Epithelial cell of esophagus (primary cell): ENCODE results near the gene IFITM5.

Source experiments
- DNase-seq: peaks from one replicate; pipeline ENCODE4 v3.0.0; 2010; ENCODE audit warnings: low read depth
- H3K4me3 ChIP-seq: 2 replicates; pipeline ENCODE4 v1.5.1; 2011; ENCODE audit warnings: mild to moderate bottlenecking, low read length, control low read depth
- TF ChIP-seq, protein P1 (sequence below): IDR thresholded peaks from 2 replicates; pipeline ENCODE4 v1.5.1; 2011; ENCODE audit warnings: low read depth, mild to moderate bottlenecking, low read length, control low read depth, inconsistent platforms; ENCODE audit not compliant: insufficient read depth; ENCODE audit errors: missing control alignments

Gene IFITM5

GRCh38 chr11:304915-305843 lies 5.9 kb upstream of the IFITM5 start:
- no peak overlapping the region for H3K4me3 ChIP-seq
- TF ChIP-seq, protein P1, sequence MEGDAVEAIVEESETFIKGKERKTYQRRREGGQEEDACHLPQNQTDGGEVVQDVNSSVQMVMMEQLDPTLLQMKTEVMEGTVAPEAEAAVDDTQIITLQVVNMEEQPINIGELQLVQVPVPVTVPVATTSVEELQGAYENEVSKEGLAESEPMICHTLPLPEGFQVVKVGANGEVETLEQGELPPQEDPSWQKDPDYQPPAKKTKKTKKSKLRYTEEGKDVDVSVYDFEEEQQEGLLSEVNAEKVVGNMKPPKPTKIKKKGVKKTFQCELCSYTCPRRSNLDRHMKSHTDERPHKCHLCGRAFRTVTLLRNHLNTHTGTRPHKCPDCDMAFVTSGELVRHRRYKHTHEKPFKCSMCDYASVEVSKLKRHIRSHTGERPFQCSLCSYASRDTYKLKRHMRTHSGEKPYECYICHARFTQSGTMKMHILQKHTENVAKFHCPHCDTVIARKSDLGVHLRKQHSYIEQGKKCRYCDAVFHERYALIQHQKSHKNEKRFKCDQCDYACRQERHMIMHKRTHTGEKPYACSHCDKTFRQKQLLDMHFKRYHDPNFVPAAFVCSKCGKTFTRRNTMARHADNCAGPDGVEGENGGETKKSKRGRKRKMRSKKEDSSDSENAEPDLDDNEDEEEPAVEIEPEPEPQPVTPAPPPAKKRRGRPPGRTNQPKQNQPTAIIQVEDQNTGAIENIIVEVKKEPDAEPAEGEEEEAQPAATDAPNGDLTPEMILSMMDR: peak; percentile 82
- peak; percentile 63 for DNase-seq

GRCh38 chr11:304061-304506 lies 4.8 kb upstream of the IFITM5 start:
- TF ChIP-seq, protein P1: no peak
- no peak overlapping the region for H3K4me3 ChIP-seq
- DNase-seq: no peak

DNA sequence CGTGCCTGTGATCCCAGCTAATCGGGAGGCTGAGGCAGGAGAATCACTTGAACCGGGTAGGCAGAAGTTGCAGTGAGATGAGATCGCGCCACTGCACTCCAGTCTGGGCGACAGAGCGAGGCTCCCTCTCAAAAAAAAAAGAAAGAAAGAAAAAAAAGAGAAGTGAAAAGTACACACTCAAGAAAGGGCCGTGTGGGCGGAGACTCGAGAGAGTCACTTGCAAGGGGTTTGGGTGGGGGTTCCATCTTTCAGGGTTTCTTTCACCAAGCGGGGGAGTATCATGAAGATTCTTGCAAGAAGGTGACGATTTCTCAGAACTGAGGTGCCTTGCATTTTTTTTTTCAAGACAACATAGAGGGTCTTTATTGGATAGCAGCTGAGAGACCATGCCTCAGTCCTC lies 4.0 kb upstream of the IFITM5 start:
- H3K4me3 ChIP-seq: no peak overlapping the region
- DNase-seq: no peak
- TF ChIP-seq, protein P1: no peak

GRCh38 chr11:299951-300735 lies 817 bp upstream of the IFITM5 start:
- TF ChIP-seq, protein P1: no peak
- H3K4me3 ChIP-seq: no peak overlapping the region
- DNase-seq: no peak

DNA sequence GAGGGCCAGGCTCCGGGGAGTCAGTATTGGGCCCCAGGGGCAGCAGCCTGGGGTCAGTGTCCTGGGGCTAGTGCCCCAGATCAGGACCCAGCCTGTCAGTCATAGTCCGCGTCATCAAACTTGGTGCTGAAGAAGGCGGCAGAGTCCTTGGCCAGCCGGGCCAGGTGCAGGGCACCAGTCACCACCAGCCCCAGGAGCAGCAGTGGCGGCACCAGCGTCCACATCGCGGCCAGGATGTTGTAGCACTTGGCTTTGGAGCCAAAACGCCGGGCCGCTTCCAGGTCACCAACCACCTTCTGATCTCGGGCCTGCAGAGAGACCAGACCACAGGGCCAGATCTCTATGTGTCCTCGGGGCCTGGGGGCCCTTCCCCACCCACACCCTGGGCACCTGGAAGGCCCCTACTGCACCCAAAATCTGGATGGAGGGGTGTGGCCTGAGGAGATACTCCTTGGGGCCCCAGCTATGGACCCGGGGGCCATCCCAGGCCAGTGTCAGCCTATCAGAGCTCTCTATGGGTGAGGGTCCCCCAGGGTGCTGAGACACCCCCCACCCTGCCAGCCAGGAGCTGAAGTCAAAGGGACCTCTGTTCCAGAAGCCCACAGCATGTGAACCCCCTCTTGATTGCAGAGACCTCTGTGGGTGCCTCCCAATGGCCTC lies 790 bp downstream of the IFITM5 start:
- H3K4me3 ChIP-seq: no peak overlapping the region
- no peak for DNase-seq
- TF ChIP-seq, protein P1: no peak

DNA sequence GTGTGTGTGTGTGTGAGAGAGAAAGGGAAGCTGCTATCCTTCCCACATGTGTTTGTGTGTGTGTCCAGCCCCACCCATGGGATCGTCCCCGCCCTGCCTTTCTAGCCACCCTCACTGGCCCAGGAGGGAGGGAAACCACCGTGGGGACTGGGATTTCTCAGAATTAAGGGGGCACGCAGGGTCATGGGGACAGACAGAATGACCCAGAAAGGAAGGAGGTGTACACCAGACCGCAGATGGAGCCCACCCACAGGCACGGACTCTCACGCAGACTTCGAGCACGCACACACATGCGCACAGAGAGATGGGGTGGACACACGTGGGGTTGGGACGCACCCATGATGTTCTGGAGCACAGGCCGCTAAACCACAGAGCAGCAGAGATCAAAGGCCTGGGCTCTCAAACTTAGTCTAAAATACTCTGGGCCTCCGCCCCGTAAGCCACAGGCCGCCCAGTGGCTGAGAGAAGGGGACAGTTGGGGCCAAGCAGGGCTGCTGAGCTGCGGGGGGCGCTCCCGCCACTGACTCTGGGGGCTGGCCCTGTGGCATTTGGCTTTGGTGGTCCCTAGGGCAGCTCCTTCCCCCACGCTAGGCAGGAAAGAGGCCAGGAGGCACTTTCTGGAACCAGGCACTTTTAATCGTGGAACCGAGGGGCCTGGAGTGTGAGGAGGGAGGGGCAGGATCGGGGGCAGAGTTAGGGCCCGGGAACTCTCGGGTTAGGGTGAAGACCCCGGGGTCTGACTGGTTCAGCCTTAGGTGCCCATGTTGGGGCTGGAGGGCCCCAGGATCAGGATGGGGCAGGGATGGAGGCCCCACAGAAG lies 1.5 kb downstream of the IFITM5 start:
- no peak overlapping the region for H3K4me3 ChIP-seq
- no peak for DNase-seq
- TF ChIP-seq, protein P1: no peak
